ENCODE data around the gene DDX11. TPM values are rescaled to one million over a fixed set of nuclear protein-coding genes. Genes with fewer than 3 reads are reported as not detected.
"Not testable (repeated sequence)": the region's sequence is repeated elsewhere in the genome, so short reads cannot be mapped to it uniquely, and the experiment has no call there.

DDX11 gene
- total RNA-seq, 8 experiments from 2014 or later, result 4.0 to 58.5 (median 35.4) TPM

- H3K4me1 ChIP-seq (replicated peaks in 1 of 2); in situ Hi-C loops (cut with MboI; ENCODE audit: low pct_unique_long_range_greater_than_20kb in 2 of 9, low sequenced_read_pairs in 9 of 9, unreplicated experiment in 9 of 9): not testable (repeated sequence)
- peak overlapping the region; percentile 28 to 79 for H3K27ac ChIP-seq
- no CpG with 5 or more reads among the region's 16 CpGs for WGBS, 10 experiments
- ATAC-seq (replicated peaks in 6 of 8), result peak; percentile 46 to 64 (median 56)
- H3K4me3 ChIP-seq, result peak overlapping the region; percentile 57 to 91 (median 61)
These were observed 744 bp downstream of the DDX11 start for GRCh38 chr12:31074333-31074874.

DNA sequence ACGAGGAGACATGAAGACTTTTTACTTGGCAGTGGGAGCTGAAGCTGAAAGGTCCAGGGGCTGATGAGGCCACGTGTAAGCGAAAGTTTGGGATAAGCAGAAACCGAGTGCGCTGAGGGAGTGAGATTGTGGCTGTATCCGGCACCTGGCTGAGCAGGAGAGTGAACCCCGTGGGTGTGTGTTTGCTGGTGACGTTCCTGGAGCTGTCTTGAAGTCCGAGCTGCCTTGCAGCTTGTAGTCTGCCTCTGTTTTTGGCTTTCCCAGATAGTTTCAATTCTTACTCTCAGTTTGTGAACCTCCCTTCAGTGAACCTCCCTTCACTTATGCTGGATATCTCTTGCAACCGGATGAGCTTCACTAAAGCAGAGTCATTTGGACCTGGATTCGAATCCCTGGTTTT lies 2.5 kb downstream of the DDX11 start:
- H3K27ac ChIP-seq; ATAC-seq (replicated peaks in 6 of 8); in situ Hi-C loops (cut with MboI; ENCODE audit: low pct_unique_long_range_greater_than_20kb in 2 of 9, low sequenced_read_pairs in 9 of 9, unreplicated experiment in 9 of 9); H3K4me3 ChIP-seq; H3K4me1 ChIP-seq (replicated peaks in 1 of 2): not testable (repeated sequence)
- WGBS, 10 experiments, result 92 to 100% methylated on average over 1 to 2 of the region's 11 CpGs; no CpG with 5 or more reads in 8 of the 10 experiments

GRCh38 chr12:31077095-31077494 lies 3.4 kb downstream of the DDX11 start:
- in situ Hi-C loops (cut with MboI; ENCODE audit: low pct_unique_long_range_greater_than_20kb in 2 of 9, low sequenced_read_pairs in 9 of 9, unreplicated experiment in 9 of 9); H3K4me1 ChIP-seq (replicated peaks in 1 of 2); H3K27ac ChIP-seq; ATAC-seq (replicated peaks in 6 of 8); H3K4me3 ChIP-seq: not testable (repeated sequence)
- no CpG with 5 or more reads among the region's 4 CpGs for WGBS, 10 experiments

GRCh38 chr12:31077998-31078397 lies 4.3 kb downstream of the DDX11 start:
- ATAC-seq (replicated peaks in 6 of 8); H3K4me3 ChIP-seq; in situ Hi-C loops (cut with MboI; ENCODE audit: low pct_unique_long_range_greater_than_20kb in 2 of 9, low sequenced_read_pairs in 9 of 9, unreplicated experiment in 9 of 9); H3K27ac ChIP-seq; H3K4me1 ChIP-seq (replicated peaks in 1 of 2): not testable (repeated sequence)
- WGBS, 10 experiments, result 90% methylated on average over 2 of the region's 8 CpGs; no CpG with 5 or more reads in 9 of the 10 experiments

DNA sequence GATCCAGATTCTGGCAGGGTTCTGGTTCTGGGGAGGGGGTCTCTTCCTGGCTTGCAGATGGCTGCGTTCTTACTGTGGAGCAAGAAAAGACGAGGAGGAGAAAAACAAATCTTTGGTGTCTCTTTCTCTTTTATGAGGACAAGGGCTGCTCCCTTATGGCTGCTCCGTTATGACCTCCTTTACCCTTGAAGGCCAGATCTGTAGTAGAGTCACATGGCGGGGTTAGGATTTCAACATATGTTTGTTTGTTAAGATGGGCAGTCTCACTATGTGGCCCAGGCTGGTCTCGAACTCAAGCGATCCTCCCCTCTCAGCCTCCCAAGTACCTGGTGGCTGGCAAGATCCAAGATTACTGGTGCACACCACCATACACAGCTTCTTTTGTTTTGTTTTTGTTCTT lies 5.8 kb downstream of the DDX11 start:
- no CpG with 5 or more reads among the region's 6 CpGs for WGBS, 10 experiments
- in situ Hi-C loops (cut with MboI; ENCODE audit: low pct_unique_long_range_greater_than_20kb in 2 of 9, low sequenced_read_pairs in 9 of 9, unreplicated experiment in 9 of 9); ATAC-seq (replicated peaks in 6 of 8); H3K4me3 ChIP-seq; H3K27ac ChIP-seq; H3K4me1 ChIP-seq (replicated peaks in 1 of 2): not testable (repeated sequence)

DNA sequence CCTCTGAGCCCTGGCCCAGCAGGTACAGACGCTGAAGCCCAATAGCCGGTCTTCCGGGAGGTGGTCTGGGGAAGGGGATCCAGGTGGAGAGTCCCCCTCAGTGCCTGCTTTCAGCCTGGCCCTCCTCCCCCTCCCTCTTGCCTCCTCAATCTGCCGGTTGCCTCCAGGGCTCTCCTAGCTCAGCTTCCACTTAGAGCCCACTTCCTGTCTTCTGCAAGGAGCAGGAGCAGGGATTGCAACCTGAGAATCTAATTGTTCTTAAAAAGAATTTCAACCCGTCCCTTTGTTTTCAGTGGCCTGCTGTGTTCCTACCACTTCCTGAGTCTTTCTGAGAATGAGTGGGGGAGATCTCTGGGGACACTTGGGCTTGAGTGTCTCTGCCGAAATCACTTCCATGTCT lies 6.6 kb downstream of the DDX11 start:
- in situ Hi-C loops (cut with MboI; ENCODE audit: low pct_unique_long_range_greater_than_20kb in 2 of 9, low sequenced_read_pairs in 9 of 9, unreplicated experiment in 9 of 9); H3K4me1 ChIP-seq (replicated peaks in 1 of 2); ATAC-seq (replicated peaks in 6 of 8); H3K4me3 ChIP-seq; H3K27ac ChIP-seq: not testable (repeated sequence)
- WGBS, 10 experiments, result 80% methylated on average over 1 of the region's 6 CpGs; no CpG with 5 or more reads in 9 of the 10 experiments

- H3K4me1 ChIP-seq (replicated peaks in 1 of 2); H3K27ac ChIP-seq; H3K4me3 ChIP-seq; ATAC-seq (replicated peaks in 6 of 8); in situ Hi-C loops (cut with MboI; ENCODE audit: low pct_unique_long_range_greater_than_20kb in 2 of 9, low sequenced_read_pairs in 9 of 9, unreplicated experiment in 9 of 9): not testable (repeated sequence)
- 60 to 93% (median 80%) methylated on average over 1 to 6 of the region's 6 CpGs; no CpG with 5 or more reads in 7 of the 10 experiments for WGBS, 10 experiments
These were observed 7.6 kb downstream of the DDX11 start for GRCh38 chr12:31081274-31081673.

- H3K27ac ChIP-seq; in situ Hi-C loops (cut with MboI; ENCODE audit: low pct_unique_long_range_greater_than_20kb in 2 of 9, low sequenced_read_pairs in 9 of 9, unreplicated experiment in 9 of 9); H3K4me1 ChIP-seq (replicated peaks in 1 of 2); H3K4me3 ChIP-seq; ATAC-seq (replicated peaks in 6 of 8): not testable (repeated sequence)
- WGBS, 10 experiments, result 73 to 90% methylated on average over 2 to 3 of the region's 13 CpGs; no CpG with 5 or more reads in 8 of the 10 experiments
These were observed 10.6 kb downstream of the DDX11 start for GRCh38 chr12:31084241-31084640.

DNA sequence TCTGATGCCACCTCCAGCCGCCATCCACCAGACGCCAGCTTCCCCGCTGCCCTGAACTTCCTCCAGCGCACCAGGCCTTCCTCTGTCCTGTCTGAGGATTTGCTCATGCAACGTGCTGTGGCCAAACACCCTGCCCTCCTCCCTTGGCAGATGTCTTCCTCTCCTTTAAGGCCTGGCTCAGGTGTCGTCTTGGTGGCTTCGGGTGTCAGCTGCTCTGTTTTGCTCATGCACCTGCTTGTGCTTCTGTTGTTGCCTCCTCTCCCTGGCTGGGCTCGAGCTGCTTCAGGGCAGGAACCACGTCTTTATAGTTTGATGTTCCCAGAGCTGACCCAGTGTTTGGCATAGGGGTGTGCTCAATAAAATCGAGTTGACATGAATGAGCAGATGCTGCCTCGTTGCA lies 12.4 kb downstream of the DDX11 start:
- H3K27ac ChIP-seq; ATAC-seq (replicated peaks in 6 of 8); H3K4me3 ChIP-seq; in situ Hi-C loops (cut with MboI; ENCODE audit: low pct_unique_long_range_greater_than_20kb in 2 of 9, low sequenced_read_pairs in 9 of 9, unreplicated experiment in 9 of 9); H3K4me1 ChIP-seq (replicated peaks in 1 of 2): not testable (repeated sequence)
- no CpG with 5 or more reads among the region's 11 CpGs for WGBS, 10 experiments

DNA sequence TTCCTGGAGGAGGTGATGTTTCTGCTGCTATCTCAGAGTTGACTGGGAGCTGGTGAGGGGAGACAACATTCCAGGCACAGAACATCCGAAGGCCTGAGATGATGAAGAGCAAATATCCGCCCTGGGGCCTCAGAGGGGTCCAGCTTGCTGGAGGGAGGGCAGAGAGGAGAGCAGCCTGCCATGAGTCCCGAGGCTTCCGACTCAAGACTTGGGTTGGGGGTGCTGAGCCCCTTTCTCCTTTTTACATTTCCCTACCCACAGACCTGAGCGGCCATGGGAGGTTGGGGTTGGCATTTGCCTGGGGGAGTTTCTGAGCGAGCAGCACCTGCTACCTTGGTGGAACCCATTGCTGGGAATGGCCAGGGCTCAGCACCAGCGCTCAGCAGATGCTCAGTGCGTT lies 13.8 kb downstream of the DDX11 start:
- H3K27ac ChIP-seq; H3K4me1 ChIP-seq (replicated peaks in 1 of 2); ATAC-seq (replicated peaks in 6 of 8); H3K4me3 ChIP-seq; in situ Hi-C loops (cut with MboI; ENCODE audit: low pct_unique_long_range_greater_than_20kb in 2 of 9, low sequenced_read_pairs in 9 of 9, unreplicated experiment in 9 of 9): not testable (repeated sequence)
- 96 to 100% methylated on average over 1 to 4 of the region's 8 CpGs; no CpG with 5 or more reads in 8 of the 10 experiments for WGBS, 10 experiments

- H3K27ac ChIP-seq; ATAC-seq (replicated peaks in 6 of 8); H3K4me1 ChIP-seq (replicated peaks in 1 of 2); in situ Hi-C loops (cut with MboI; ENCODE audit: low pct_unique_long_range_greater_than_20kb in 2 of 9, low sequenced_read_pairs in 9 of 9, unreplicated experiment in 9 of 9); H3K4me3 ChIP-seq: not testable (repeated sequence)
- no CpG with 5 or more reads among the region's 2 CpGs for WGBS, 10 experiments
These were observed 14.3 kb downstream of the DDX11 start for GRCh38 chr12:31087956-31088355.

DNA sequence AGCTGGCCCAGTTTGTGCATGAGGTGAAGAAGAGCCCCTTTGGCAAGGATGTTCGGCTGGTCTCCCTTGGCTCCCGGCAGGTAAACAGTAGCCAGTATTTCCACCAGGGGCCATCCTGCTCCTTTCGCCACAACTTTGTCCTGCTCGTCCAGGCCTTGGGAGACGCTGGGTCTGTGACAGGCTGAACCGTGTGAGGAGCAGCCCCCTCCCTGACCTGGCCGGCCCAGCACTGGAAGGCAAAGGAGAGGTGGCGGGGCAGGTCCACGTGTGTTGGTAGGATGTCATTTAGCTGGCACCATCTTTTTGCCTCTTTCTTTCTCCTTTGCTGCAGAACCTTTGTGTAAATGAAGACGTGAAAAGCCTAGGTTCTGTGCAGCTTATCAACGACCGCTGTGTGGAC lies 15.4 kb downstream of the DDX11 start:
- 90 to 100% methylated on average over 2 of the region's 12 CpGs; no CpG with 5 or more reads in 8 of the 10 experiments for WGBS, 10 experiments
- no peaks in the 10 kb centered on the region for H3K4me1 ChIP-seq (replicated peaks in 1 of 2)
- H3K4me3 ChIP-seq, result no peak overlapping the region
- ATAC-seq (replicated peaks in 6 of 8), result no peak
- in situ Hi-C loops (cut with MboI; ENCODE audit: low pct_unique_long_range_greater_than_20kb in 2 of 9, low sequenced_read_pairs in 9 of 9, unreplicated experiment in 9 of 9), result no loop called here
- H3K27ac ChIP-seq, result no peak overlapping the region

DNA sequence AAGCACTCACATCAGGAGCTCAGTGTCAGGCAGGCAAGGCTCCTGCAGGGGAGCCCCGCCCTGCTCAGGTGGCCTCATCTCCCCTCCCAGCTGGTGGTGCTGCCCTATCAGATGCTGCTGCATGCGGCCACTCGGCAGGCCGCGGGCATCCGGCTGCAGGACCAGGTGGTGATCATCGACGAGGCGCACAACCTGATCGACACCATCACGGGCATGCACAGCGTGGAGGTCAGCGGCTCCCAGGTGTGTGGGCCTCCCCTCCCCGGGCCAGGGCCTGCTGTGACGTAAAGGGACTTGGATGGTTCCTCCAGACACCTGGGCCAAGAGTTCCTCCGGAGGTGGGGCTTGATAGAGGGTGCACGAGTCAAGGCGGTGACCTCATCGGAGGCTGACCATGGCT lies 18.0 kb downstream of the DDX11 start:
- in situ Hi-C loops (cut with MboI; ENCODE audit: low pct_unique_long_range_greater_than_20kb in 2 of 9, low sequenced_read_pairs in 9 of 9, unreplicated experiment in 9 of 9), result not testable (repeated sequence)

GRCh38 chr12:31092718-31093117 lies 19.1 kb downstream of the DDX11 start:
- H3K4me3 ChIP-seq; in situ Hi-C loops (cut with MboI; ENCODE audit: low pct_unique_long_range_greater_than_20kb in 2 of 9, low sequenced_read_pairs in 9 of 9, unreplicated experiment in 9 of 9); H3K4me1 ChIP-seq (replicated peaks in 1 of 2); H3K27ac ChIP-seq; ATAC-seq (replicated peaks in 6 of 8): not testable (repeated sequence)
- no CpG with 5 or more reads among the region's 8 CpGs for WGBS, 10 experiments

More for the DNA sequence above, 18.0 kb downstream of the DDX11 start:
- WGBS, 10 experiments, result 82 to 97% methylated on average over 2 to 7 of the region's 19 CpGs; no CpG with 5 or more reads in 8 of the 10 experiments
- H3K27ac ChIP-seq; H3K4me3 ChIP-seq; H3K4me1 ChIP-seq (replicated peaks in 1 of 2); ATAC-seq (replicated peaks in 6 of 8): not testable (repeated sequence)
